CD14-positive monocyte (primary cell): Measurements from ENCODE around the gene PDK2. TPM values are rescaled to one million over a fixed set of nuclear protein-coding genes. Genes with fewer than 3 reads are reported as not detected.

Experiments
- DNase-seq, 3 donors: peaks; one replicate each; pipeline ENCODE4 v3.0.0-alpha.2; 2011 to 2022
- H2AFZ ChIP-seq: 2 replicates; pipeline ENCODE4 v1.6.0; 2012; ENCODE audit warnings: mild to moderate bottlenecking, low read depth, low read length, inconsistent platforms; ENCODE audit not compliant: insufficient read depth, poor library complexity, severe bottlenecking
- H3K27ac ChIP-seq, 2 donors: 1 replicate in 1 of 2; 2 replicates in 1 of 2; pipeline ENCODE4 v1.5.1; 2012 to 2013; ENCODE audit warnings: low read length in 2 of 2, control low read depth in 1 of 2, inconsistent platforms in 1 of 2, low read depth in 1 of 2, mild to moderate bottlenecking in 1 of 2
- H3K27me3 ChIP-seq, 2 donors: one replicate each; pipeline versions ENCODE4 v1.6.0 to v1.6.1; 2011 to 2013; ENCODE audit warnings: low read length in 2 of 2; ENCODE audit not compliant: control insufficient read depth in 2 of 2, insufficient read depth in 2 of 2
- H3K36me3 ChIP-seq, 2 donors: replicated peaks in 1 of 2; 1 replicate in 1 of 2; 2 replicates in 1 of 2; pipeline versions ENCODE4 v1.5.1 to v1.6.1; 2012 to 2013; ENCODE audit warnings: low read length in 2 of 2, control low read depth in 1 of 2, inconsistent platforms in 1 of 2, mild to moderate bottlenecking in 1 of 2; ENCODE audit not compliant: insufficient read depth in 2 of 2, control insufficient read depth in 1 of 2
- H3K4me1 ChIP-seq, 2 donors: 1 replicate in 1 of 2; 2 replicates in 1 of 2; pipeline versions ENCODE4 v1.5.1 to v1.6.1; 2012 to 2013; ENCODE audit warnings: low read length in 2 of 2, control low read depth in 1 of 2, inconsistent platforms in 1 of 2, mild to moderate bottlenecking in 1 of 2, moderate library complexity in 1 of 2; ENCODE audit not compliant: insufficient read depth in 2 of 2, control insufficient read depth in 1 of 2
- H3K4me2 ChIP-seq: replicated peaks from 2 replicates; pipeline ENCODE3; 2012; ENCODE audit warnings: low read length, moderate library complexity, mild to moderate bottlenecking; ENCODE audit not compliant: poor library complexity, severe bottlenecking; ENCODE audit errors: extremely low read depth
- H3K4me3 ChIP-seq, 3 experiments: fragments of 200-600 bp in 1 of 3; sonication (generic) in 1 of 3; replicated peaks in 1 of 3; 1 replicate in 2 of 3; 2 replicates in 1 of 3; pipeline ENCODE4 v1.5.1; 2011 to 2013; ENCODE audit warnings: low read length in 3 of 3, mild to moderate bottlenecking in 3 of 3, control low read depth in 2 of 3, low read depth in 2 of 3, inconsistent platforms in 1 of 3, moderate library complexity in 1 of 3
- H3K79me2 ChIP-seq: 2 replicates; pipeline ENCODE4 v1.6.0; 2012; ENCODE audit warnings: mild to moderate bottlenecking, control low read depth, inconsistent platforms, low read length, moderate library complexity; ENCODE audit not compliant: insufficient read depth
- H3K9ac ChIP-seq: 2 replicates; pipeline ENCODE4 v1.6.0; 2017; ENCODE audit warnings: low read length, mild to moderate bottlenecking; ENCODE audit not compliant: insufficient read depth, poor library complexity, severe bottlenecking
- H3K9me3 ChIP-seq, 2 donors: replicated peaks in 1 of 2; 1 replicate in 1 of 2; 2 replicates in 1 of 2; pipeline versions ENCODE4 v1.5.1 to v1.6.1; 2012 to 2013; ENCODE audit warnings: low read length in 2 of 2, control low read depth in 1 of 2; ENCODE audit not compliant: control insufficient read depth in 1 of 2, insufficient read depth in 1 of 2
- H4K20me1 ChIP-seq: 2 replicates; pipeline ENCODE4 v1.6.0; 2012; ENCODE audit warnings: mild to moderate bottlenecking, low read length, control low read depth, moderate library complexity; ENCODE audit not compliant: insufficient read depth
- H3K27ac Mint-ChIP-seq, 7 donors: one replicate each; pipeline ENCODE4 v1.8.0; 2020; ENCODE audit warnings: mild to moderate bottlenecking in 7 of 7, mixed read lengths in 7 of 7, moderate library complexity in 6 of 7, inconsistent platforms in 2 of 7
- H3K27me3 Mint-ChIP-seq, 3 donors: one replicate each; pipeline ENCODE4 v1.8.0; 2021 to 2022; ENCODE audit warnings: low read depth in 3 of 3, mild to moderate bottlenecking in 3 of 3, mixed read lengths in 3 of 3, moderate library complexity in 3 of 3, inconsistent platforms in 1 of 3
- H3K36me3 Mint-ChIP-seq, 2 donors: one replicate each; pipeline ENCODE4 v1.8.0; 2020; ENCODE audit warnings: mixed read lengths in 2 of 2, inconsistent platforms in 1 of 2, mild to moderate bottlenecking in 1 of 2
- H3K4me1 Mint-ChIP-seq: one replicate; pipeline ENCODE4 v1.8.0; 2020; ENCODE audit warnings: mild to moderate bottlenecking, mixed read lengths
- H3K4me3 Mint-ChIP-seq, 2 donors: one replicate each; pipeline ENCODE4 v1.8.0; 2020; ENCODE audit warnings: mild to moderate bottlenecking in 2 of 2, mixed read lengths in 2 of 2, moderate library complexity in 1 of 2
- H3K9me3 Mint-ChIP-seq, 7 donors: one replicate each; pipeline ENCODE4 v1.8.0; 2020 to 2022; ENCODE audit warnings: mixed read lengths in 7 of 7, mild to moderate bottlenecking in 6 of 7, moderate library complexity in 6 of 7, inconsistent platforms in 2 of 7
- WGBS: methylation state at CpG from one replicate; pipeline ENCODE4 v1.1.5; 2013; ENCODE audit warnings: missing lambda C conversion rate; ENCODE audit not compliant: insufficient coverage; 5-methylcytosine and 5-hydroxymethylcytosine counted together
- intact Hi-C, 2 donors: fragments of 100-400 bp; cut with micrococcal nuclease; formaldehyde crosslinking; loops; one replicate each; pipeline versions ENCODE4 v1.15.0 to v1.15.1; 2023
- polyA plus RNA-seq, 3 donors: library from polyadenylated mRNA; depleted of rRNA in 1 of 3; unstranded in 2 of 3; stranded (reverse) in 1 of 3; fragments of 300-500 nt in 2 of 3; fragments of >200 nt in 1 of 3; fragmentation: Illumina TruSeq in 2 of 3; gene quantifications; 1 replicate in 2 of 3; 2 replicates in 1 of 3; pipeline ENCODE4 v1.2.3, GENCODE V29; 2012 to 2021
- TF ChIP-seq, protein P1 (sequence below): fragments of 200-600 bp; IDR thresholded peaks from one replicate; pipeline ENCODE4 v1.8.0; 2022; ENCODE audit warnings: antibody characterized with exemption, mild to moderate bottlenecking

The PDK2 gene
- polyA plus RNA-seq, 3 donors = 15.9 to 43.0 (median 23.4) TPM

DNA sequence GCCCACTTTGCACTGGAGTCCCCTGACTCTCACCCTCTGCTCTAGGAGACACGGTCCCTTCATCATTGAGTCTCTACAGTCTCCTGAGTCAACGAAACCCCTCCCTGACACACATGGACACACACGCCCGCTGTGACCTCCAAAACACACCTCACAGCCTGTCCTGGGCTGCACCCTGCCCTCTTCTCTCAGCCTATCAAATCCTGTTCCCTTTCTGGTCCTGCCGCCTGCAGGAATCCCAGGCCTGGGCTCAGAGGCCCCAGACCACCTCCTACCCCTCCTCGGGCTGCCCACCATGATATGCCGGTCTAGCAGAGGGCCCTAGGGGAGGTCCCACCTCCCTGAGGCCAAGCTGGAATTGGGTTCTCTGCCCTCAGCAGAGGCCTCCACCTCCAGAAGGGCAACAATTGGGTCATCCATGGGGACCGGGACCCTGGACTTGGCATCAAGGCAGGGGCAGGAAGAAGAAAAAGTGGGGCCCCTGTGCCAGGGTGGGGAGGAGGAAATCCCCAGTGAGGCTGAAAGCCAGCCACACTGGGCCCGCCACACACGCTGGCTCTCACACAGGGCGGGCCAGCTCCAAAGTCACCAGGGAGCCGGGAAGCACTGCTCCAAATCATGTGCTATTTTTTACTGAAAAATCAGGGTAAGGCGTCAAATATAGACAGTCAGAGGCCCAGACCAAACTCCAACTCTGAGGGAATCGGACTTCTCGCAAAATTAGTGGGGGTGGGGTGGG, 51.9 kb downstream of the PDK2 start:
- DNase-seq = no peak
- Mint-ChIP-seq H3K27ac (peak overlapping the region; percentile 95 to 98 (median 96)), H3K4me1 (peaks cover 60% of the 10 kb centered on the region), H3K36me3 (peaks cover 48 to 53% of the 10 kb centered on the region in 2 donors), H3K27me3 (peaks cover 0 to 2% (median 1%) of the 10 kb centered on the region in 3 donors), H3K4me3 (peak overlapping the region; percentile 100), H3K9me3 (peaks cover 0 to 4% (median 0%) of the 10 kb centered on the region in 7 donors)
- H3K27ac ChIP-seq = peak overlapping the region; percentile 83 to 93
- H3K4me3 ChIP-seq = peak overlapping the region; percentile 83 to 100 (median 95)
- H3K36me3 ChIP-seq = peaks cover 36 to 46% of the 10 kb centered on the region in 2 donors
- H3K79me2 ChIP-seq = peaks cover 95% of the 10 kb centered on the region
- H3K9me3 ChIP-seq = no peaks in the 10 kb centered on the region
- H3K27me3 ChIP-seq = no peaks in the 10 kb centered on the region
- H3K4me2 ChIP-seq = peak overlapping the region; percentile 99
- TF ChIP-seq, protein P1, sequence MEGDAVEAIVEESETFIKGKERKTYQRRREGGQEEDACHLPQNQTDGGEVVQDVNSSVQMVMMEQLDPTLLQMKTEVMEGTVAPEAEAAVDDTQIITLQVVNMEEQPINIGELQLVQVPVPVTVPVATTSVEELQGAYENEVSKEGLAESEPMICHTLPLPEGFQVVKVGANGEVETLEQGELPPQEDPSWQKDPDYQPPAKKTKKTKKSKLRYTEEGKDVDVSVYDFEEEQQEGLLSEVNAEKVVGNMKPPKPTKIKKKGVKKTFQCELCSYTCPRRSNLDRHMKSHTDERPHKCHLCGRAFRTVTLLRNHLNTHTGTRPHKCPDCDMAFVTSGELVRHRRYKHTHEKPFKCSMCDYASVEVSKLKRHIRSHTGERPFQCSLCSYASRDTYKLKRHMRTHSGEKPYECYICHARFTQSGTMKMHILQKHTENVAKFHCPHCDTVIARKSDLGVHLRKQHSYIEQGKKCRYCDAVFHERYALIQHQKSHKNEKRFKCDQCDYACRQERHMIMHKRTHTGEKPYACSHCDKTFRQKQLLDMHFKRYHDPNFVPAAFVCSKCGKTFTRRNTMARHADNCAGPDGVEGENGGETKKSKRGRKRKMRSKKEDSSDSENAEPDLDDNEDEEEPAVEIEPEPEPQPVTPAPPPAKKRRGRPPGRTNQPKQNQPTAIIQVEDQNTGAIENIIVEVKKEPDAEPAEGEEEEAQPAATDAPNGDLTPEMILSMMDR = no peak
- H3K9ac ChIP-seq = peak overlapping the region; percentile 90
- H3K4me1 ChIP-seq = peaks cover 56 to 69% of the 10 kb centered on the region in 2 donors
- no peak overlapping the region for H2AFZ ChIP-seq
- WGBS = 44% methylated on average over 9 of the region's 15 CpGs
- H4K20me1 ChIP-seq = peaks cover 90% of the 10 kb centered on the region
- intact Hi-C loops = no loop called here

DNA sequence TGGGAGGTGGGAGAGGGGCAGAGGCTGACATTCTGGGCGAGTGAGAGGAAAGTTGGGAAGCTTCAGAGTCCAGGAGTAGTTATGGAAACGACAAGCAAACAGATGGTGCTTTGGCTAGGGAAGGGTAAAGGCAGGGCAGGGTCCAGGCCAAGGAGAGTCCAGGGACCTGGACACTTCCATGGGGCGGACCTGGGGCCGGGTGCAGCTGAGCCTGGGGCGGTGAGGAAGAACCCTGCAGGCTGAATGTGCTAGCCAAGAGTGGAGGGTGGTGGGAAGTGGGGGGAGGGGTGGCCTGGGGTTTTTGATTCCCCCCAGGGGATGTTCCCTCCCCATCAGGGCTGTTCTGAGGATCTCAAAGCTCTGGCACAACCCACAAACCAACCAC, 52.7 kb downstream of the PDK2 start:
- no peaks in the 10 kb centered on the region for H3K27me3 ChIP-seq
- peaks cover 95% of the 10 kb centered on the region for H3K79me2 ChIP-seq
- DNase-seq = no peak
- Mint-ChIP-seq H3K4me3 (peak overlapping the region; percentile 100), H3K9me3 (peaks cover 0 to 4% (median 0%) of the 10 kb centered on the region in 7 donors), H3K27me3 (peaks cover 0 to 2% (median 1%) of the 10 kb centered on the region in 3 donors), H3K4me1 (peaks cover 60% of the 10 kb centered on the region), H3K27ac (peak overlapping the region; percentile 95 to 98 (median 96)), H3K36me3 (peaks cover 41 to 45% of the 10 kb centered on the region in 2 donors)
- H3K4me2 ChIP-seq = peak overlapping the region; percentile 99
- WGBS = 9% methylated on average over 3 of the region's 5 CpGs
- peaks cover 29 to 39% of the 10 kb centered on the region in 2 donors for H3K36me3 ChIP-seq
- H3K27ac ChIP-seq = peak overlapping the region; percentile 83 to 93
- H3K9ac ChIP-seq = peak overlapping the region; percentile 90
- no peaks in the 10 kb centered on the region for H3K9me3 ChIP-seq
- intact Hi-C loops = loop anchor here in 1 of 2 donors (1.0 kb wide), 2 partner anchors 8 to 53 kb away; partner anchors contain the start of gene PDK2
- H2AFZ ChIP-seq = no peak overlapping the region
- peaks cover 82% of the 10 kb centered on the region for H4K20me1 ChIP-seq
- H3K4me3 ChIP-seq = peak overlapping the region; percentile 83 to 100 (median 95)
- TF ChIP-seq, protein P1 = no peak
- peaks cover 57 to 69% of the 10 kb centered on the region in 2 donors for H3K4me1 ChIP-seq
